ENCODE measurements around the gene SCMH1.
"Not testable (repeated sequence)": the region's sequence is repeated elsewhere in the genome, so short reads cannot be mapped to it uniquely, and the experiment has no call there.

SCMH1 gene

DNA sequence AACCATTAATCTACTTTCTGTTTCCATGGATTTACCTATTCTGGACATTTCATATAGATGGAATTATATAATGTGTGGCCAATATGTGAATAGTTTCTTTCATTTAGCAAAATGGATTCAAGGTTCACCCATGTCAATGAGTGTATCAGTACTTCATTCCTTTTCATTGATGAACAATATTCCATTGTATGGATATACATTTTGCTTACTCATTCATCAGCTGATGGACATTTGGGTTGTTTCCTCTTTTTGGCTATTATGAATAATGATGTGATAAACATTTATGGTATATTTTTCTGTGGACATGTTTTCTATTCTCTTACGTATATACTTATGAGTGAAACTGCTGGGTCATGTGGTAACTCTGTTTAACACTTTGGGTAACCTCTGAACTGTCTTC, 97.8 kb downstream of the SCMH1 start:
- DNase-seq, result no peak

GRCh38 chr1:41138549-41138948, 103.6 kb downstream of the SCMH1 start:
- DNase-seq, result no peak

DNA sequence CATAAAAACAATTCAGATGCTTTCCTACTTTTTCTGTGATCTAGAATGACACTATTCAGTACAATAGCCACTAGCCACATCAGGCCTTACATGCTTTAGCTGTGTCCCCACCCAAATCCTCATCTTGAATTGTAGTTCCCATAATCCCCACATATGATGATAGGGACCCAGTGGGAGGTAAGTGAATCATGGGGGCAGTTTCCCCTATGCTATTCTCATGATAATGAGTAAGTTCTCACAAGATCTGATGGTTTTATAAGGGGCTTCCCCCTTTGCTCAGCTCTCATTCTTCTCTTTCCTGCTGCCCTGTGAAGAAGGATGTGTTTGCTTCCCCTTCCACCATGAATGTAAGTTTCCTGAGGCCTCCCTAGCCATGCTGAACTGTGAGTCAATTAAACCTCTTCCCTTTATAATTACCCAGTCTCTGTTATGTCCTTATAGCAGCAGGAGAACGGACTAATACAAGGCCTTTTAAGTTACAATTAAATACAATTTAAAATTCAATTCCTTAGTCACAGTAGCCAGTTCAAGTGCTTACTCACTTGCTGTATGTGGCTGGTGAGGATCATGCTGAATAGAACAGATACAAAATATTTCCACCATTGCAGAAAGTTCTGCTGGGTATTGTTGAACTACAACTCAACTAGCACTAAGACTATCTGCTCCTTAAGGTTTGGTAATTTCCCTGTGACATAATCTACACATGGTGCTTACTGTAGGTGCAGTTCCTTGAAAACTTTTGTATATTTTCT, 106.7 kb downstream of the SCMH1 start:
- DNase-seq, result no peak

GRCh38 chr1:41134325-41134724, 107.8 kb downstream of the SCMH1 start:
- not testable (repeated sequence) for DNase-seq

DNA sequence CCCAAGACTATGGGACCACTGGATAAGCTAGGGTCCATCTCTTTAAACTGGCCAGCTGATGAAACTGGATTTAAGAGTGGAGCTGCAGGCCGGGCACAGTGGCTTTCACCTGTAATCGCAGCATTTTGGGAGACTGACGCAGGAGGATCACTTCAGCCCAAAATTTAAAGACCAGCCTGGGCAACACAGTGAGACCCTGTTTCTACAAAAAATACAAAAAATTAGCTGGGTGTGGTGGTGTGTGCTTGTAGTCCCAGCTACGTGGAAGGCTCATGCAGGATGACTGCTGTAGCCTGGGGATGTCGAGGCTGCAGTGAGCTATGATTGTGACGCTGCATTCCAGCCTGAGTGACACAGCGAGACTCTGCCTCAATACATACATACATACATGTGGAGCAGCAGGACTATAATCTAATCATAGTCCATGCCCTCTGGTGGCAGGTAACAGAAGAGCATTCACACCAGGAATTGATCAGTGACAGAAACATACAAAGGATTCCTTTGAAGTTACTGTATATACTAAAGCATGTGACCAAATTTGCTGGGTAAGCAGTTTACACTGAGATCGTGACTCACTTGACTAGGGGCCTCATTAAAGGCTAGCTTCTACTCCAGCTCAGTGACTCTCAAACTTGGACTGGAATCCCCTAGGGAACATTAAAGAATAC, 119.1 kb downstream of the SCMH1 start:
- DNase-seq, result no peak

DNA sequence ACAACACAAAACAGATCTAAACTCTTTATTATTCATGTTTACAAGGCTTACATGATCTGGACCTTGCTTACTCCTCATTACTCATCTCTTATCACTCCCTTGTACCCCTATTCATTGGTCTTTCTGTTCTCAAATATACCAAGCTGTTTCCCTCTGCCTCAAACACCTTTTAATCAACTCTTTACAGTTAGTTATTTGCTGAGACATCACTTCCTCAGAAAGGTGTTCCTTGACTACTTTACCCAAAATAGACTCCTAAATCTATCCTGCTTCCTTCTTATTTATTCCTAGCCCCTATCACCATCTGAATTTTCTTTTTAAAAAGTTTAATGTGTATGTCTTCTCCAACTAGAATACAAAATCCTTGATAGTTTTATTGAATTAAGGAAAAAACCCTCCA, 120.0 kb downstream of the SCMH1 start:
- no peak for DNase-seq

- no peak for DNase-seq
Observed at GRCh38 chr1:41118645-41119044, 123.5 kb downstream of the SCMH1 start.

- not testable (repeated sequence) for DNase-seq
Observed at GRCh38 chr1:41117241-41117640, 124.9 kb downstream of the SCMH1 start.

GRCh38 chr1:41110736-41111135, 131.4 kb downstream of the SCMH1 start:
- no peak for DNase-seq

GRCh38 chr1:41110286-41110685, 131.8 kb downstream of the SCMH1 start:
- no peak for DNase-seq

GRCh38 chr1:41109310-41110197, 132.6 kb downstream of the SCMH1 start:
- DNase-seq, result no peak

DNA sequence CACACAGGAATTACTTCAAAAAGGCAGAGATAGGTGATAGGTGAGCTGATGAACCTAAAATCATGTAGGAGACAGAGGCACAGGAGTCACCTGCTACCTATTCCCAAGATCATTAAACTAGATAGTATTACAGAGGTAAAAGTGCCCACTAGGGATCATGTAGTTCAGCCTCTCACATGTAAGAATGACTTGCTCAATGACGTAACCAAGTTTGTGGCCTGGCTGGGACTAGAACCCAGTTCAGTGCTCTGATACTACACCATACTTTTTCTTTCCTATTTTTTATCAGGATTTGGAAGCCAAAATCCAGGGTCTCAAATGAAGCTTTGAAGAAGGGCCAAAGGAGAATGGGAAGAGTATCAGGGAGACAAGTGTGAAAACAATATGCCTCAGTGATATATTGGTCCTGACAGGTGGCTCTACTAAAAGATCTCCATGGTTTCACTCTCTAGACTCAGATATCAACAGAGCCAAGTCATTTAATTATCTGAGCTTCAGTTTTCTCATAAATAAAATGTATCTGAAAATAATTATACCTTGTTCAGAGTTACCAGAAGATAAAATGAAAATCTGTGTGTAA, 133.3 kb downstream of the SCMH1 start:
- no peak for DNase-seq

DNA sequence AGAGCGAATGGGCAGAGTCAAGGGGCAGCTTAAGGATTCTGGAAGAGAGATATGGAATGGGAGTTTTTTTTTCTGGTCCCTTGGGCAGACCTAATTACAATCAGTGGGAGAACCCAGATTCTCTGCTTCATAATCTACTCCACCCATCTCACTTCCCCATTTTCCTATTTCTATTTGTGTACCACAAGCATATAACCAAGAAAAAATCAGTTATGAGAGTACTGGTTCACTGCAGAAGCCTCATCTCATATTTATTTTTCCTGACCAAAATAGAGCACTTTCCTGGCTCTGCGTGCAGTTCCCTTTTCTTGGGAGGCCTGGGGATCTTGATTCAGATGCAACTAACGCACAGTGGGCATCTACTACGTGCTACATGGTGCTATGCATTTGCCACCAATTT, 138.3 kb downstream of the SCMH1 start:
- DNase-seq, result no peak

GRCh38 chr1:41102653-41103052, 139.5 kb downstream of the SCMH1 start:
- no peak for DNase-seq

- DNase-seq, result no peak
Observed at GRCh38 chr1:41101950-41102607, 140.0 kb downstream of the SCMH1 start.

DNA sequence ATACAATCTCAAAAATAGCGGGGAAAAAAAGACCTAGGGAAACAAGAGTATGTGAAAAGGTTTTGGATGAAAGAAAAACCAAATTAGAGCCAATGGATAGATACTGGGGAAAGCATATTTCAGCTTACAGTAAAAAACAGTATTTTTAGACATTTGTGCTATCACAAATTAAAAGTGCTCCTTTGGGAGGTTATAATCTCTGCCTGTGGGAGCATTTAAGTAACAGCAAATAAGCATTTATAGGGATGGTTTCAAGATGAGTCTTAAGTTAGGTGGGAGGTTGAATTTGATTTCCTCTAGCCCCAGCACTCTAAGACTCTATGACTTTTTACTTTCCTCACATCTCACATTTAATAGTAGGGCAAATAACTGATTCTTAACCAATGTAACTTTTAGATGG, 141.0 kb downstream of the SCMH1 start:
- DNase-seq, result no peak

- DNase-seq, result no peak
Observed at GRCh38 chr1:41100170-41100569, 141.9 kb downstream of the SCMH1 start.

GRCh38 chr1:41098730-41099460, 143.2 kb downstream of the SCMH1 start:
- DNase-seq, result no peak

DNA sequence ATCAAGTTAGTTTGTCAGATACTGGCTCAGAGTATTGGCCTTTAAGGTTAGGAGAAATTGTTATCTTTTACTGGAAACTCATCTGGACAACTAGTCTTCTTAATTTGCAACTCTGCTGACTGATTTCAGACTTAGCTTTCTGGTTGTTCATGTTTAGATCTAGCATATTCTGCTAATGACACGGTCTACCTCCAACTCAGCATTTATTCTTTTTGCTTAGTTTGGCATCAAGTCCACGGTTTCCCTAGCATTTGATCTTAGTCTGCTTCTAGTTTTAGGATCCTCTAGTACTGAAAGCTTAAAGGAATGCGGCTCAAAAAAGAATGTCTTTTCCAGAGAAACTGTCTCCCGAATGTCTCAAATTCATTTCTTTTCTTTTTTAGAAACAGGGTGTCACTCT, 145.0 kb downstream of the SCMH1 start:
- no peak for DNase-seq

DNA sequence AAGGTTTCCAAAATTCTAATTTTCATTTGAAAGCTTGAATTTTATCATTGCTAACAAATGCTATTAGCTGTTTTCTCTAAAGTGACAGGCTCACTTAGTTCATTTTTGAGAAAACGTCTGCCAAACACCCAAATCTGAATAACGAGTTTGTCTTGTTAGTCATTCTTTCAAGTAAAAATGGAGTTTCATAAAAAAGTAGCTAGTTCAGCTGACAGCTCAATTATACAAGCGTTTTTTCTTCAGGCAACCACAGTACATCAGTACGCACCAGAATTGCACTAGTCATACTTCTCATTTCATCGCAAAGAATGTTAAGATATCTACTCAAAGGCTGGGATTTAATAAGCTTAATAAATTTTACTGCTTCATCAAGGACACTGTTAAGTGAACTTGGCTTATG, 148.3 kb downstream of the SCMH1 start:
- DNase-seq, result no peak

DNA sequence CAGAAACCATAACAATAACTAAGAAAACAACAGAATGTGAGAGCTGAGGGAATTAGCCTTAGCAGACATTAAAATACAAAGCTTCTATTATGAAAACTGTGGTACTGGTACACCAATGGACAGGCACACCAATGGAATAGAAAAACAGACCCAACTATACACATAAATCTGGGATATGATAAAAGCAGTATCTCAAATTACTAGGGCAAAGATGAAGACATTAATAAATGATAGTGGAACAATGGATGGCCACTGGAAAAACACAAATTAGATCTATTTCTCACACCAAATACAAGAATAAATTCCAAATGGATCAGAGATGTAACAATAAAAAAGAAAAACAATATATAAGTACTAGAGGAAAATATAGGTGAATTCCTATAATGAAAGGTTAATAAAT, 155.2 kb downstream of the SCMH1 start:
- DNase-seq, result no peak

DNA sequence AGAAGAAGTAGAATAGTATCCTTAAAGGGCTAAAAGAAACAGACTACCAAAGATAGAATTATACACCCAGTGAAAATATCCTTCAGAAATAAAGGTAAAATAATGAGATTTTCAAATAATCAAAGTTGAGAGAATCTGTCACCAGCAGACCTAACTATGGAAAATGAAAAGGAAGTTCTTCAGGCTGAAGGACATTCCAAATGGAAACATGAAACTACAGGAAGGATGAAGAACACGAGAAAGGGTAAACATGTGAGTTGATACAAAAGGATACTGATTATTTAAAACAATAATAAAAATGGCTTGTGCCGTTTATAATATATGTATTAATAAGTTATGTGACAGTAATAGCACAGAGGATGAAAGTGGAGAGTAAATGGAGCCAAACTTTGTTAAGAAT, 163.5 kb downstream of the SCMH1 start:
- no peak for DNase-seq
